Common myeloid progenitor, CD34-positive (primary cell): ENCODE measurements around the gene MSN.

Experiments
- CTCF ChIA-PET: fragments of 350-600 bp; sonication (Branson Sonifier 250); formaldehyde crosslinking; loops from one replicate; lab custom pipeline; 2021; ENCODE audit warnings: antibody characterized with exemption; lab: Charles Lee
- POLR2A ChIA-PET: fragments of 350-600 bp; sonication (Branson Sonifier 250); formaldehyde crosslinking; loops from one replicate; lab custom pipeline; 2021; ENCODE audit warnings: antibody characterized with exemption; lab: Charles Lee
- DNase-seq, 3 donors: peaks; one replicate each; pipeline versions ENCODE4 v3.0.0 to v3.0.0-alpha.2; 2013
- H3K27ac ChIP-seq, 2 experiments: 1 replicate in 1 of 2; 2 replicates in 1 of 2; pipeline ENCODE4 v1.7.0; 2013; ENCODE audit warnings: inconsistent platforms in 2 of 2, low read length in 2 of 2, mild to moderate bottlenecking in 2 of 2, low read depth in 1 of 2, moderate library complexity in 1 of 2; ENCODE audit not compliant: severe bottlenecking in 2 of 2, insufficient read depth in 1 of 2, poor library complexity in 1 of 2
- H3K27me3 ChIP-seq, 5 experiments: replicated peaks in 2 of 5; 1 replicate in 3 of 5; 2 replicates in 2 of 5; pipeline versions ENCODE4 v1.6.1 to v1.7.0; 2013; ENCODE audit warnings: low read length in 4 of 5, mild to moderate bottlenecking in 2 of 5, moderate library complexity in 2 of 5, inconsistent platforms in 1 of 5; ENCODE audit not compliant: insufficient read depth in 5 of 5, control insufficient read depth in 4 of 5
- H3K36me3 ChIP-seq, 4 experiments: 1 replicate in 2 of 4; 2 replicates in 2 of 4; pipeline versions ENCODE4 v1.6.1 to v1.7.0; 2013; ENCODE audit warnings: low read length in 3 of 4, control low read depth in 1 of 4, mild to moderate bottlenecking in 1 of 4; ENCODE audit not compliant: control insufficient read depth in 4 of 4, insufficient read depth in 4 of 4
- H3K4me1 ChIP-seq, 4 experiments: 1 replicate in 3 of 4; 2 replicates in 1 of 4; pipeline versions ENCODE4 v1.6.1 to v1.7.1; 2013; ENCODE audit warnings: low read length in 3 of 4, mild to moderate bottlenecking in 3 of 4, control low read depth in 1 of 4, inconsistent platforms in 1 of 4, moderate library complexity in 1 of 4; ENCODE audit not compliant: control insufficient read depth in 4 of 4, insufficient read depth in 4 of 4; ENCODE audit errors: control extremely low read depth in 1 of 4
- H3K4me3 ChIP-seq, 7 experiments: 1 replicate in 4 of 7; 2 replicates in 3 of 7; pipeline versions ENCODE4 v1.5.1 to v1.7.0; 2013; ENCODE audit warnings: mild to moderate bottlenecking in 7 of 7, low read length in 6 of 7, moderate library complexity in 6 of 7, inconsistent platforms in 2 of 7, low read depth in 2 of 7, control low read depth in 1 of 7; ENCODE audit not compliant: insufficient read depth in 4 of 7, control insufficient read depth in 1 of 7; ENCODE audit errors: extremely low read depth in 1 of 7
- H3K9me3 ChIP-seq, 5 experiments: 1 replicate in 4 of 5; 2 replicates in 1 of 5; pipeline versions ENCODE4 v1.6.1 to v1.7.1; 2013; ENCODE audit warnings: low read length in 4 of 5, mild to moderate bottlenecking in 2 of 5, inconsistent platforms in 1 of 5, low read depth in 1 of 5, moderate library complexity in 1 of 5; ENCODE audit not compliant: control insufficient read depth in 4 of 5, insufficient read depth in 2 of 5; ENCODE audit errors: control extremely low read depth in 1 of 5
- WGBS: methylation state at CpG from one replicate; pipeline ENCODE4 v1.1.5; 2013; ENCODE audit not compliant: insufficient coverage; 5-methylcytosine and 5-hydroxymethylcytosine counted together

Gene MSN

DNA sequence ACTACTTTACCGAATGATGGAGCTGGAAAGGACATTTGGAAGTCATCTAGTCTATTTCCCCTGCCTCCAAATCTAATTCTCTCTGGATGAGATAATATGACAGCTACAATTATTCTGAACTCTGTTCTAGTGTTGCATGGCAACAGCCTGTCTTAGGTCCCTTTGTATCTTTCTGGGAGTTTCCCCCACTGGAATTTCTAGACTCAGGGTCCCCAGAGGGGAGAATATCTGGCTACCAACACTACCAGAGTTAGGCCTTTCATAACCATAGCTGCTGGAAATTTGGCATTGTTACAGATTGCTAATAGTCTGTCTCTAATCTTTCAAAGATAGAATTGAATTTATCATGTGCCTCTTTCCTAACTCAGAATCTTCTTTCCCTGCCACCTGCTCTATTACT, 4.5 kb downstream of the MSN start:
- DNase-seq: no peak
- no peak overlapping the region for H3K27ac ChIP-seq
- H3K36me3 ChIP-seq: peaks cover 3 to 15% (median 6%) of the 10 kb centered on the region in 4 experiments
- WGBS: 40% methylated on average over 1 of the region's 1 CpG
- H3K9me3 ChIP-seq: no peaks in the 10 kb centered on the region
- H3K4me1 ChIP-seq: peaks cover 32 to 72% (median 43%) of the 10 kb centered on the region in 4 experiments
- H3K4me3 ChIP-seq: peak overlapping the region in 1 of 7 experiments; percentile 40
- ChIA-PET CTCF (interaction anchor here (0.9 to 4.1 kb wide), 5 partner anchors 16 to 35 kb away, joined by 3 to 11 read pairs (median 4); no protein-coding TSS in a partner anchor), POLR2A (no interaction called here)
- peaks cover 0 to 7% (median 0%) of the 10 kb centered on the region in 5 experiments for H3K27me3 ChIP-seq

DNA sequence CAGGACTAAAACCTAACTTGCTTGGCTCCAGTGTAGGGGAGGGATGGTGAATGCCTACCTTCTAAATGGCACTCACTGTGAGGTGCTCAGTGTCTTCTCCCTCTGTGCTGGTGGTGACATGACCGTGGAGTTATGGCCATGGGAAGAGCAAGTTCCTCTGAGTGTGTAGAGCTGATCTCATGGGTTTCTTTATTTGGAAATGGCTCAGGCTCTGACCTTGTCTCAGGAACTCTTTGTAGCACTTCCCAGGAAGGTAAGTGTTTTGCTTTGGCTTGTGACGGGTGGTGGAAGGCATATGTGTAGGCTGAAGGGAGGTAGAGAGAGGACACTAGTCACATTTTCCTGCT, 6.4 kb downstream of the MSN start:
- H3K4me1 ChIP-seq: peaks cover 31 to 82% (median 50%) of the 10 kb centered on the region in 4 experiments
- H3K27ac ChIP-seq: peak overlapping the region in 1 of 2 experiments; percentile 59
- no peak for DNase-seq
- CTCF ChIA-PET: interaction anchor here (1.0 to 4.1 kb wide), 5 partner anchors 14 to 73 kb away, joined by 3 to 11 read pairs (median 7); no protein-coding TSS in a partner anchor
- no peaks in the 10 kb centered on the region for H3K9me3 ChIP-seq
- POLR2A ChIA-PET: no interaction called here
- peaks cover 0 to 7% (median 0%) of the 10 kb centered on the region in 5 experiments for H3K27me3 ChIP-seq
- 86% methylated on average over 1 of the region's 2 CpGs for WGBS
- H3K36me3 ChIP-seq: peaks cover 3 to 23% (median 6%) of the 10 kb centered on the region in 4 experiments
- H3K4me3 ChIP-seq: peak overlapping the region in 3 of 7 experiments; percentile 12 to 48 (median 23)

DNA sequence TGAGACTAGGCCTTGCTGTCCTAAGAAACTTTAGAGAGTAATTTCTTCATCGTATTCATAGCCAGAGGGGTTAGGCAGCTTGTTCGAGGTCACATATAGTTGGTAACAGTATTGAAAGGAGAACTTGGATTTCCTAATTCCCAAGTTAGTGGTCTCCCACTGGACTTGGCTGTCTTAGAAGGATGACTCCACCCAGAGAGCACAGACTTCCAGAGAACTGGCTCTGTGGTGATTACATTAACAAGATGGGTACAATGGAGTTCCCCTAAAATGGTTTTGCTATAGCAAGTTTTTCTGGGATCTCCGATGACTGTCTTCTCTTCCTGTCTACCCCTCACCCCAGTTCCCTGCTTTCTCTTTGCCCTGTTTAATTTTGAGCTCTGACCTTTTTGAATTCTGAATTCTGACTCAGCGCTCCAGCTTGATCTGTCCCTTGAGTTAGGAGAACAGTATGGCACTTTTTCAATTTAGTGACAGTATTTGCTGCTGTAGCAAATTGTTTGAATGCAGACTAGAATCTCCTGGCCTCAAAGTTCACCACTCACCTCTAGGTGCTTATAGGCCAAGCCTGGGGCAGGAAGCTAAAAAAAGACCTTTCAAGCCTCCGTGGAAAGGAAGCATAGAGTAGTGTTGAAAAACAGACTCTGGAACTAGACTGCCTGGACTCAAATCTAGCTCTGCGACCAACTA, 6.9 kb downstream of the MSN start:
- ChIA-PET CTCF (interaction anchor here (1.0 to 4.1 kb wide), 4 partner anchors 14 to 74 kb away, joined by 3 to 11 read pairs (median 5); no protein-coding TSS in a partner anchor), POLR2A (interaction anchor here (0.9 kb wide), 1 partner anchor 24 kb away, joined by 3 read pairs; no protein-coding TSS in a partner anchor)
- H3K4me3 ChIP-seq: peak overlapping the region in 2 of 7 experiments; percentile 3 to 48
- peak in 2 of 3 donors; percentile 39 to 43 for DNase-seq
- WGBS: 48% methylated on average over 3 of the region's 6 CpGs
- H3K36me3 ChIP-seq: peaks cover 3 to 23% (median 6%) of the 10 kb centered on the region in 4 experiments
- peaks cover 29 to 82% (median 52%) of the 10 kb centered on the region in 4 experiments for H3K4me1 ChIP-seq
- peaks cover 0 to 10% (median 0%) of the 10 kb centered on the region in 5 experiments for H3K27me3 ChIP-seq
- H3K27ac ChIP-seq: peak overlapping the region in 1 of 2 experiments; percentile 59
- H3K9me3 ChIP-seq: no peaks in the 10 kb centered on the region

DNA sequence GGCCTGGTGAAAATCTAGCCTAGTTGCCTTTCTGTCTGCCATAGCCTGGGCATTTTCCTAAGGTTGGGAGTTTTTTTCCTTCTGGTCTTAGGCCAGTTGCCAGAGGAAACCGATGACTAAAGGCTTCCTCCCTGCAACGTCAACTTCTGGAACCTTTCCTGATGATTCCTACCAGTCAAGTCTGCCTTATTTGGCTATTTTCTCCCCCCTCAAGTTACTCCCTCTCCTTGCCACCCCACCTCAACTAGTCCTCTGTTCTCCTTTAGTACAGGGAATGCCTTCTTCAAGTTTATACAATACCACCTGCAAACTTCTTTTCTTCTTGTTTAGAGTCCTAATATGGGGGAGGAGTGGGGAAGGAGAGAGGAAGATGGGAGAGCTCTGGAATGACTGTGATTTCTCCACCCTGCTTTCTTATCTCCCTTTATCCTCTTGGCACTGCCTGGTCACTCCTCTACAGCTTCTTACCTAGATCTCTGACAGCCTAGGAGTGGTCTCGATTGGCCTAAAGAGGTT, 10.6 kb downstream of the MSN start:
- H3K27ac ChIP-seq: peak overlapping the region in 1 of 2 experiments; percentile 22

DNA sequence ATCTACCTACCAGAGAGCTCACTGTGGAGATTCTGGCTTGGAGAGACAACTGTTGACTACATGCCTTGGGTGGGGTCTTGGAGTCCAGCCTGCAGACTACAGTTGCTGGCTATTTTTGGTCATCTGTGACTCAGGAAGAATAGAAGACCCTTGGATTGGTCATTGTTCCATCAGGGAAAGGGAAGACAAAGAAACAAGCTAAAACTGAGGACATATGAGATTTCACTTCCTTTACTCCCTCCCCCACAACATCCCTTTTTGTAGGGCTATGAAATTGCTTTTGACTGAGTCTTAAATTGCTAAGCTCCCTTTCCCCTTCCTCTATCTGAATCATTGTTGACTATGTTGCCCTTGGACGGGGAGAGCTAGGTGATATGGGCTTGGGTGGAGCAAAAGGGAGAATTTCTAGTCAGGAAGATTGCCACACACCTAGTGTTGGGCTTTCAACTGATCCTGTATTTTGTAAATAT, 11.7 kb downstream of the MSN start:
- CTCF ChIA-PET: interaction anchor here (1.0 to 2.8 kb wide), 5 partner anchors 10 to 77 kb away, joined by 4 to 8 read pairs (median 5); no protein-coding TSS in a partner anchor
- POLR2A ChIA-PET: no interaction called here
- H3K4me3 ChIP-seq: peak overlapping the region in 1 of 7 experiments; percentile 1

More for the DNA sequence above, 10.6 kb downstream of the MSN start:
- H3K27me3 ChIP-seq: peaks cover 0 to 17% (median 0%) of the 10 kb centered on the region in 5 experiments
- no peak for DNase-seq
- no peaks in the 10 kb centered on the region for H3K9me3 ChIP-seq
- 19% methylated on average over 2 of the region's 3 CpGs for WGBS
- peaks cover 13 to 70% (median 47%) of the 10 kb centered on the region in 4 experiments for H3K4me1 ChIP-seq
- CTCF ChIA-PET: interaction anchor here (1.0 to 2.8 kb wide), 2 partner anchors 11 to 26 kb away, joined by 4 to 8 read pairs; no protein-coding TSS in a partner anchor
- POLR2A ChIA-PET: no interaction called here
- H3K36me3 ChIP-seq: peaks cover 0 to 20% (median 2%) of the 10 kb centered on the region in 4 experiments
- peak overlapping the region in 1 of 7 experiments; percentile 23 for H3K4me3 ChIP-seq

DNA sequence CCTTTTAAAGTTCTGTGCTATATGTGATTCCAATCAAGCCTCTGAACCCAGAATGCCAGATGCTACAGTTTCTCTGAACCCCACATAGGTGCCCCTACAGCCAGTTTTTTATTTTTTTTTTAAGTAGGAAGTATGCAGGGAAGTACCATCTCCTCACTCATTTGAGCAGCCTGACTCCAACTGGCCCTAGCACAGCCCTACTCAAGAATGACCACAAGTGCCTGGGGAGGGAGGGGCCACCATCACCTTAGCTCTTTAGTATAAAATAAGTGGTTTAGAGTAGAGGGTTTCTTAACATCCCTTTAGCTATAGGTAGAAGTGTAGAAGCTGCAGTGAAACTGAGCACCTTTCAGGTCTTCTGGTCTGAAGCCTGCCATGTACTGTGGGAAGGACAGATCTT, 14.4 kb downstream of the MSN start:
- H3K4me1 ChIP-seq: peaks cover 6 to 63% (median 47%) of the 10 kb centered on the region in 4 experiments
- peak overlapping the region in 1 of 7 experiments; percentile 2 for H3K4me3 ChIP-seq
- no peak overlapping the region for H3K27ac ChIP-seq
- POLR2A ChIA-PET: no interaction called here
- H3K36me3 ChIP-seq: peaks cover 0 to 12% (median 2%) of the 10 kb centered on the region in 4 experiments
- H3K27me3 ChIP-seq: peaks cover 0 to 15% (median 0%) of the 10 kb centered on the region in 5 experiments
- H3K9me3 ChIP-seq: no peaks in the 10 kb centered on the region
- no peak for DNase-seq
- CTCF ChIA-PET: interaction anchor here (1.6 kb wide), 1 partner anchor 9 kb away, joined by 4 read pairs; no protein-coding TSS in a partner anchor

More for the DNA sequence above, 11.7 kb downstream of the MSN start:
- Histone ChIP-seq H3K9me3 (no peaks in the 10 kb centered on the region), H3K27ac (peak overlapping the region in 1 of 2 experiments; percentile 17), H3K27me3 (peaks cover 0 to 17% (median 0%) of the 10 kb centered on the region in 5 experiments), H3K4me1 (peaks cover 10 to 62% (median 39%) of the 10 kb centered on the region in 4 experiments), H3K36me3 (peaks cover 0 to 20% (median 2%) of the 10 kb centered on the region in 4 experiments)
- no CpG with 5 or more reads among the region's 1 CpG for WGBS
- peak in 2 of 3 donors; percentile 34 to 37 for DNase-seq
